Natural killer cell treated with Interleukin-12 subunit alpha and Interleukin-12 subunit beta and Interleukin-15 and Interleukin-18, amount 100 ng/mL, for 72 hours (primary cell): ENCODE measurements around the gene MAD2L2. TPM values are rescaled to one million over a fixed set of nuclear protein-coding genes. Genes with fewer than 3 reads are reported as not detected.

Experiments
- ATAC-seq, 2 donors: fragments of 150-1000 bp; cut with Tn5 transposase in 1 of 2; sonication (Bioruptor Pico), chemical (Tn5 transposase) in 1 of 2; 2 replicates each; pipeline ENCODE4 v1.10.0; 2021
- DNase-seq: peaks from one replicate; pipeline ENCODE4 v3.0.0; 2022; ENCODE audit warnings: low spot score
- H3K27ac Mint-ChIP-seq, 2 donors: 1 replicate in 1 of 2; 2 replicates in 1 of 2; pipeline ENCODE4 v1.8.0; 2022; ENCODE audit warnings: mixed read lengths in 2 of 2, mild to moderate bottlenecking in 1 of 2, moderate library complexity in 1 of 2
- H3K27me3 Mint-ChIP-seq, 2 donors: 1 replicate in 1 of 2; 2 replicates in 1 of 2; pipeline ENCODE4 v1.8.0; 2022; ENCODE audit warnings: mixed read lengths in 2 of 2
- H3K36me3 Mint-ChIP-seq: one replicate; pipeline ENCODE4 v1.8.0; 2022; ENCODE audit warnings: mixed read lengths
- H3K4me1 Mint-ChIP-seq, 2 donors: 1 replicate in 1 of 2; 2 replicates in 1 of 2; pipeline ENCODE4 v1.8.0; 2022; ENCODE audit warnings: low read depth in 2 of 2, mixed read lengths in 2 of 2, mild to moderate bottlenecking in 1 of 2
- H3K4me3 Mint-ChIP-seq: one replicate; pipeline ENCODE4 v1.8.0; 2022; ENCODE audit warnings: mixed read lengths
- H3K9me3 Mint-ChIP-seq: 2 replicates; pipeline ENCODE4 v1.8.0; 2022; ENCODE audit warnings: mixed read lengths
- total RNA-seq, 2 donors: library from RNA; stranded (reverse); gene quantifications; one replicate each; pipeline ENCODE4 v1.2.3, GENCODE V29; 2022

Gene MAD2L2
- total RNA-seq, 2 donors from 2014 or later, result 115 to 153 TPM

- Mint-ChIP-seq H3K36me3 (no peaks in the 10 kb centered on the region), H3K27ac (no peak overlapping the region), H3K4me3 (no peak overlapping the region), H3K27me3 (no peaks in the 10 kb centered on the region), H3K4me1 (peaks cover 7 to 10% of the 10 kb centered on the region in 2 donors), H3K9me3 (no peaks in the 10 kb centered on the region)
- ATAC-seq (no peak), DNase-seq (no peak)
Observed at GRCh38 chr1:11713095-11713494, 32.1 kb upstream of the MAD2L2 start.

- H3K27me3 Mint-ChIP-seq, result no peaks in the 10 kb centered on the region
- no peaks in the 10 kb centered on the region for H3K9me3 Mint-ChIP-seq
- H3K4me1 Mint-ChIP-seq, result peaks cover 7 to 10% of the 10 kb centered on the region in 2 donors
- H3K27ac Mint-ChIP-seq, result no peak overlapping the region
- ATAC-seq, result no peak
- H3K4me3 Mint-ChIP-seq, result no peak overlapping the region
- no peak for DNase-seq
- no peaks in the 10 kb centered on the region for H3K36me3 Mint-ChIP-seq
Observed at GRCh38 chr1:11712285-11712684, 31.3 kb upstream of the MAD2L2 start.

GRCh38 chr1:11711490-11711889, 30.5 kb upstream of the MAD2L2 start:
- no peak for DNase-seq
- no peaks in the 10 kb centered on the region for H3K36me3 Mint-ChIP-seq

GRCh38 chr1:11708554-11709350, 27.8 kb upstream of the MAD2L2 start:
- H3K27me3 Mint-ChIP-seq, result no peaks in the 10 kb centered on the region

More at GRCh38 chr1:11711490-11711889, 30.5 kb upstream of the MAD2L2 start:
- Mint-ChIP-seq H3K4me3 (no peak overlapping the region), H3K9me3 (no peaks in the 10 kb centered on the region), H3K27me3 (no peaks in the 10 kb centered on the region), H3K4me1 (peaks cover 7 to 10% of the 10 kb centered on the region in 2 donors), H3K27ac (no peak overlapping the region)
- no peak for ATAC-seq

GRCh38 chr1:11707621-11708276, 26.8 kb upstream of the MAD2L2 start:
- DNase-seq (no peak), ATAC-seq (no peak)
- no peaks in the 10 kb centered on the region for H3K9me3 Mint-ChIP-seq
- H3K4me1 Mint-ChIP-seq, result peaks cover 19 to 23% of the 10 kb centered on the region in 2 donors
- no peak overlapping the region for H3K4me3 Mint-ChIP-seq
- no peak overlapping the region for H3K27ac Mint-ChIP-seq
- H3K36me3 Mint-ChIP-seq, result no peaks in the 10 kb centered on the region
- no peaks in the 10 kb centered on the region for H3K27me3 Mint-ChIP-seq

More at GRCh38 chr1:11708554-11709350, 27.8 kb upstream of the MAD2L2 start:
- DNase-seq, result no peak
- H3K4me1 Mint-ChIP-seq, result peaks cover 10 to 16% of the 10 kb centered on the region in 2 donors
- H3K4me3 Mint-ChIP-seq, result no peak overlapping the region
- no peaks in the 10 kb centered on the region for H3K36me3 Mint-ChIP-seq
- peak in 1 of 2 donors; percentile 68 for ATAC-seq
- no peaks in the 10 kb centered on the region for H3K9me3 Mint-ChIP-seq
- peak overlapping the region; percentile 20 to 23 for H3K27ac Mint-ChIP-seq

GRCh38 chr1:11706292-11706691, 25.3 kb upstream of the MAD2L2 start:
- no peak for DNase-seq

GRCh38 chr1:11705596-11705995, 24.6 kb upstream of the MAD2L2 start:
- DNase-seq (no peak), ATAC-seq (no peak)
- Mint-ChIP-seq H3K9me3 (no peaks in the 10 kb centered on the region), H3K4me3 (no peak overlapping the region), H3K36me3 (no peaks in the 10 kb centered on the region), H3K27ac (no peak overlapping the region), H3K4me1 (peaks cover 19 to 23% of the 10 kb centered on the region in 2 donors), H3K27me3 (no peaks in the 10 kb centered on the region)

More at GRCh38 chr1:11706292-11706691, 25.3 kb upstream of the MAD2L2 start:
- Mint-ChIP-seq H3K36me3 (no peaks in the 10 kb centered on the region), H3K27me3 (no peaks in the 10 kb centered on the region), H3K4me1 (peaks cover 19 to 23% of the 10 kb centered on the region in 2 donors), H3K9me3 (no peaks in the 10 kb centered on the region), H3K4me3 (no peak overlapping the region), H3K27ac (no peak overlapping the region)
- ATAC-seq, result no peak

- DNase-seq, result no peak
- no peaks in the 10 kb centered on the region for H3K36me3 Mint-ChIP-seq
- H3K27me3 Mint-ChIP-seq, result no peaks in the 10 kb centered on the region
- no peak overlapping the region for H3K27ac Mint-ChIP-seq
- H3K9me3 Mint-ChIP-seq, result no peaks in the 10 kb centered on the region
- no peak for ATAC-seq
- peaks cover 19 to 23% of the 10 kb centered on the region in 2 donors for H3K4me1 Mint-ChIP-seq
- no peak overlapping the region for H3K4me3 Mint-ChIP-seq
Observed at GRCh38 chr1:11704691-11705475, 23.9 kb upstream of the MAD2L2 start.

GRCh38 chr1:11704194-11704529, 23.2 kb upstream of the MAD2L2 start:
- Mint-ChIP-seq H3K36me3 (no peaks in the 10 kb centered on the region), H3K27ac (no peak overlapping the region), H3K4me1 (peaks cover 19 to 23% of the 10 kb centered on the region in 2 donors), H3K9me3 (no peaks in the 10 kb centered on the region), H3K27me3 (no peaks in the 10 kb centered on the region), H3K4me3 (no peak overlapping the region)
- ATAC-seq (no peak), DNase-seq (no peak)

GRCh38 chr1:11703357-11704193, 22.6 kb upstream of the MAD2L2 start:
- Mint-ChIP-seq H3K27ac (peak overlapping the region in 1 of 2 donors; percentile 39), H3K36me3 (no peaks in the 10 kb centered on the region), H3K4me3 (no peak overlapping the region), H3K4me1 (peaks cover 13 to 18% of the 10 kb centered on the region in 2 donors), H3K9me3 (no peaks in the 10 kb centered on the region), H3K27me3 (no peaks in the 10 kb centered on the region)
- DNase-seq (no peak), ATAC-seq (no peak)

GRCh38 chr1:11701981-11702803, 21.2 kb upstream of the MAD2L2 start:
- Mint-ChIP-seq H3K27me3 (no peaks in the 10 kb centered on the region), H3K9me3 (no peaks in the 10 kb centered on the region), H3K36me3 (no peaks in the 10 kb centered on the region), H3K4me1 (peaks cover 9 to 17% of the 10 kb centered on the region in 2 donors), H3K4me3 (no peak overlapping the region), H3K27ac (no peak overlapping the region)
- ATAC-seq, result no peak
- no peak for DNase-seq

GRCh38 chr1:11701551-11701961, 20.6 kb upstream of the MAD2L2 start:
- H3K36me3 Mint-ChIP-seq, result no peaks in the 10 kb centered on the region
- peaks cover 9 to 19% of the 10 kb centered on the region in 2 donors for H3K4me1 Mint-ChIP-seq
- no peak for DNase-seq
- no peak for ATAC-seq
- H3K27me3 Mint-ChIP-seq, result no peaks in the 10 kb centered on the region
- no peak overlapping the region for H3K27ac Mint-ChIP-seq
- H3K9me3 Mint-ChIP-seq, result no peaks in the 10 kb centered on the region
- no peak overlapping the region for H3K4me3 Mint-ChIP-seq
